ENCODE data around the gene POC1B.

POC1B gene

DNA sequence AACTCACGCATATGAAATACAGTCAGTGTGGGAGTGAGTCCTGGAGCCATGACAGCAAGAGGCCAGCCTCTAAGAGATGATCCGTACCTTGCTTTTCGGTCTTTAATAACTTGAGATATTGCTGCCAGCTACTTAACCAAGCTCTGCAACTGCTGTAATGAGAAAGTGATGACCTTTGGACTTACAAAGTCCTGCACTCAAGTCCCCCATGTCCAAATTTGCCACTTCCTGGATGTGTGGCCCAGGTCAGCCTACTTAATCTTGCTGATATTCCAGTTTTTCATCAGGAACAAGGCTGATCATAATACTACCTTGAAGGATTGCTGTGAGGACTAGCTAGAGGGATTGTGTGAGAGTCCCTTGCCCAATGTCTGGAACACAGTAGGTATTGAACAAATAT, 139.7 kb downstream of the POC1B start:
- no peak for DNase-seq (ENCODE audit: insufficient read length)
- TF ChIP-seq POLR2AphosphoS5 (IDR thresholded peaks at IDR 0.05; ENCODE audit: low read depth, low read length) (no peak), POLR2A (IDR thresholded peaks at IDR 0.05; ENCODE audit: low read depth, low read length) (no peak), TAF1 (IDR thresholded peaks at IDR 0.05; ENCODE audit: borderline replicate concordance, low read depth, low read length) (no peak)
- FAIRE-seq = no peak

DNA sequence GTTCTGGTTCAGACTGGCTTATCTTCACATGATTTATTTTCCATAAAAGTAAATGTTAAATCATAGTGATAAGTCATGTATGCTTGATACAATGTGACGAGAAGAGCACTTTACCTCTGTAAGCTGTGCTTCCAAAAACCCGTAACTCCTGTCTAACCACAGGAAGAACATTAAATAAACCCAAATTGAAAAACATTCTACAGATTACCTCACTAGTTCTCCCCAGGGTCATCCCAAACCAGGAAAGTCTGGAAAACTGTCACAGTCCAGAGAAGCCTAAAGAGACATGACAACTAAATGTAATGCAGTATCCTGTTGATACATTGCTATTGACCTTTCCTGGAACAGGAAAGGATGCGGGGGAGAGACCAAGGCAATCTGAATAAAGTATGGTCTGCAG, 141.0 kb downstream of the POC1B start:
- no peak for FAIRE-seq
- no peak for DNase-seq (ENCODE audit: insufficient read length)
- no peak for TF ChIP-seq POLR2A (IDR thresholded peaks at IDR 0.05; ENCODE audit: low read depth, low read length)
- TF ChIP-seq POLR2AphosphoS5 (IDR thresholded peaks at IDR 0.05; ENCODE audit: low read depth, low read length) = no peak
- TF ChIP-seq TAF1 (IDR thresholded peaks at IDR 0.05; ENCODE audit: borderline replicate concordance, low read depth, low read length) = no peak

DNA sequence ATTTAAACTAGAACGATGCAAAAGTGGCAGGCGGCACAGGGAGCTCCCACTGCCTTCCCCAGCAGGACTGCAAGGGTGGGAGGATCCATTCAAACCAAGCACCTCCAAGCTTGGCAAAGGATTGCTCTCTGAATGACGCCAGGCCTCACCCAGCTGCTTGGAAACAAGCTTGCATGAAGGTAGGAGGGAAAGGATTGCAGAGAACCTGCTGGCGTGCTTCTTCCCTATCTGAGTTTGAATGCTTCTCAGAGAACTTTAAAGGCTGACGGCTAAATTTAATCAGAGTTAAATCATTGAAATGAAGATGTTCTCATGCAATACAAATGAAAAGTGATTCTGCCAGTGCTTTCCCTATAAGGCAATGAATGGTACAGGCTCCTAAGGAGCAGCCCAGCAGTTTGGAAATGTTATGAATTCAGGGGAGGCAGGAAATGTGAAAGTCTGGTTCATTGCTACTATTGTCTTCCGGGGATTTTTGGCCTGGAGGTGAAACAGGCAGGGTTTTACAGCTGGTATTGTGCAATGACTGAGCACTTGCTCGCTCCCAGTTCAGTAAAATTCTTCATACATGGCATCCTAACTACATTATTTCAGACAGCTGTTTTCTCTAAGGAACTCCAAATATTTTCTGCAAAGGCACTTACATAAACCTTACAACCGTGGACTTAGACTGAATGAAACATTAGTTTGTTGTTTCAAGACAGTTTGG, 141.6 kb downstream of the POC1B start:
- no peak for TF ChIP-seq POLR2AphosphoS5 (IDR thresholded peaks at IDR 0.05; ENCODE audit: low read depth, low read length)
- no peak for TF ChIP-seq TAF1 (IDR thresholded peaks at IDR 0.05; ENCODE audit: borderline replicate concordance, low read depth, low read length)
- no peak for TF ChIP-seq POLR2A (IDR thresholded peaks at IDR 0.05; ENCODE audit: low read depth, low read length)
- FAIRE-seq (no peak), DNase-seq (ENCODE audit: insufficient read length) (no peak)

DNA sequence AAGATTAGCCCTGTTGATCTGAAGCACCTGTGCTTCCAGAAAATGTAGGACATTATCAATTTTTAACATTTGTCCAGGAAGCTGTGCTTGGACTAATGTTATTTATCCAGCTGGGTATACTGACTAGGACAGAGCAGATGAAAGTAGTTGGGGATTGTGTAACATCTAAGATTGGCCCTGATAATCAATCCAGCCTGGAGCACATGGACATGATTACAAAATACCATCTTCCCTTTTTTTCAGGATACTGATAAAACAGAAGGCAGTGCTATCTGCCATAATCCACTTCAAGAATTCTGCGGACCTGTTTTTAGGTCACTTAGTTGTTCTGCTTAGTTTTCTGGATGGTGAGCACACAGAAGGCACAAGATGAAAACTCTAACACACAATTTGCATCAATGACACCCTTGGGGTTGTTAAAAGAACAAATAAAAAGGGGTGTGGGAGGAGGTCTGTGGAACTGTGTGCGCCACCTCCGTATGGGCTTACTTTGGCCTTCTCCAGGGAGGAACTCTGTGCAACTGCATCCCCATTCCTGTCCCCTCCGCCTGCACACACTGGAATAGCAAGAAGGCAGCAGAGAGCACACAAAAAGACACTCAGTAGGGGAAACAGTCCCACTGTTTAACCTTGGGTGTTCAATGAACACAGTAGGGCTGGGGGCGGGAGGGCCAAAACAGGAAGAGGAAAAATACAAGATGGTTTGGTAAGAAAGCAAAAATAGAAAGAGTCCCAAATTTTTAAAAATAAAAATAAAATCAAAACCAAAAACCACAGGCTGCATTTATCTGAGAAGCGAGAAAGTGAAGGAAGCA, 142.4 kb downstream of the POC1B start:
- TF ChIP-seq POLR2AphosphoS5 (IDR thresholded peaks at IDR 0.05; ENCODE audit: low read depth, low read length) (no peak), TAF1 (IDR thresholded peaks at IDR 0.05; ENCODE audit: borderline replicate concordance, low read depth, low read length) (no peak), POLR2A (IDR thresholded peaks at IDR 0.05; ENCODE audit: low read depth, low read length) (no peak)
- DNase-seq (ENCODE audit: insufficient read length) (no peak), FAIRE-seq (no peak)

- no peak for DNase-seq (ENCODE audit: insufficient read length)
- TF ChIP-seq POLR2A (IDR thresholded peaks at IDR 0.05; ENCODE audit: low read depth, low read length) = no peak
- TF ChIP-seq TAF1 (IDR thresholded peaks at IDR 0.05; ENCODE audit: borderline replicate concordance, low read depth, low read length) = no peak
- no peak for TF ChIP-seq POLR2AphosphoS5 (IDR thresholded peaks at IDR 0.05; ENCODE audit: low read depth, low read length)
- FAIRE-seq = no peak
Measured at GRCh38 chr12:89382328-89382727, 143.5 kb downstream of the POC1B start.

DNA sequence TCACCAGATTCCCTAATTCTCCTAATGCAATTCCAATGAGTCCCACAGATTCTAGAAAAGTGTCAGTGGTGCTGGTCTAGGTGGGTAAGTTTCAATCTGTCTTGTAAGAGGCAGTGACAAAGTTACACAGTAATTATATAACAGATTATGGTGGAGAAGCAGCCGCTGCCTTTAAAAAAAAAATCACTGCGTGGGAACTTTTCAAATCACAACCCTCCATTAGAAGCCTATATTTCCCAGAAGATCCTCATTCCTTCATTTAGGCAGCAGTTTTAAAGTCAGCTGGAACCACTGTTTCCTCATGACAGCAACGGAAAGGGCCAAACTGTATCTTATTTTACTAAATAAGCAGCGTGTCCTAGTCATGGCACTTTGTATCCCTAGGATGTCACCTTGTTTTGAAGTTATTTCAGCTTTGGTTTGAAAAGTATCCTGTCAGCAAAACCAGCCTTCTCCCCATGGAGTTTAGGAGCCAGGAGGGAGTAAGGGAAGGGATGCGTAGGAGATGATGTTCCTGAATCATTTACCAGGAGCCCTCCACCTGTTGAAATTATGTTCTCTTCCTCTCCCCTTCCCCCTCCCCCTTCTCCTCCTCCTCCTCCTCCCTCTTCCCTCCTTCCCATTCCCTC, 145.9 kb downstream of the POC1B start:
- DNase-seq (ENCODE audit: insufficient read length) (no peak), FAIRE-seq (no peak)
- TF ChIP-seq POLR2AphosphoS5 (IDR thresholded peaks at IDR 0.05; ENCODE audit: low read depth, low read length) (no peak), POLR2A (IDR thresholded peaks at IDR 0.05; ENCODE audit: low read depth, low read length) (no peak), TAF1 (IDR thresholded peaks at IDR 0.05; ENCODE audit: borderline replicate concordance, low read depth, low read length) (no peak)

DNA sequence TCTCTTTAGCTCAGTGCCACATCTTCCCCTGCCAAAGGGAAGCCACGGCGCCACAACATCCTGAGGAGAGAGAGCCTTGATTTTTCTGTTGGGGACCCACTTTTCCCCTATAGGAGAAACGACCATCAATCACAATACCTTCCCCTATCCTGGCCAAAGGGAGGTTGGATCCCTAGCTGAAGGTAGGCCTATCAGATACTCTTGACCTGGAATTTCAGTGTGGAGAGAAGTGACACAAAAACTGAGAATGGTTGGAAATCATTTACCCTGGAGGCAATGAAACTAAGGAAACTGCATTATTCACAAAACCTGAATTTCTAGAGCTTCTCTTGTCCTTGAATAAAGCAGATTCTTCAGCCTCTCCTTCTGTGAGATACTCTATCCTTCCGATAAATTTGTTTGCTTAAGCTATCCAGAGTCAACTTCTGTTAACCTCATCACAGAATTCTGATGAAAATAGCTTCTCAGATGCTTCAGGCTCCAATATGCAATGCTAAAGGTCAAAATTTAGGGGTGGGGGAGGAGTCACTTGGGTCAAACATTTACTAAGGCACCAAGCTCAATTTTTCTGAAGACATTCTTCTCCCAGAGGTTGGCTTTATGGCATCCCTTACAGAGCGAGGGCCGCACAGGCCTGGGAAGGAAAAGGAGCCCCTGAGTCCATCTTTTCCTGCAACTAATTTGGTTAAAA, 146.6 kb downstream of the POC1B start:
- DNase-seq (ENCODE audit: insufficient read length) = no peak
- no peak for FAIRE-seq
- TF ChIP-seq TAF1 (IDR thresholded peaks at IDR 0.05; ENCODE audit: borderline replicate concordance, low read depth, low read length) (no peak), POLR2AphosphoS5 (IDR thresholded peaks at IDR 0.05; ENCODE audit: low read depth, low read length) (no peak), POLR2A (IDR thresholded peaks at IDR 0.05; ENCODE audit: low read depth, low read length) (no peak)

GRCh38 chr12:89376844-89377243, 149.0 kb downstream of the POC1B start:
- no peak for FAIRE-seq
- no peak for TF ChIP-seq TAF1 (IDR thresholded peaks at IDR 0.05; ENCODE audit: borderline replicate concordance, low read depth, low read length)
- TF ChIP-seq POLR2AphosphoS5 (IDR thresholded peaks at IDR 0.05; ENCODE audit: low read depth, low read length) = no peak
- TF ChIP-seq POLR2A (IDR thresholded peaks at IDR 0.05; ENCODE audit: low read depth, low read length) = no peak

DNA sequence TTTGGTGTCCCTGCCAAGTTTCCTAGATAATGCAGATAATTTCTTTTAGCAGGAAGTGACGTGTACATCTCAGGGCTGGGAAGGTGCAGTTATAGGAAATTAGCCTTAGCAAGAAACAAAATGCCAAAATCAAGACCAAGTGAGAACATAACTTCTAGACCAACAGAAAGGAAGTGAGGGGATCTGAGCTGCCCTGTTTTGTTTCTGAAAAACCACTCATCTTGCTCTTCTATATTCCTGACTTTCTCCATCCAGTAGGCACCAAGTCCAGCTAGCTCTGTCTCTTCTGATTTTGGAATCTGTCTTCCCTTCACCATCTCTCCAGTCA, 149.7 kb downstream of the POC1B start:
- no peak for FAIRE-seq
- TF ChIP-seq TAF1 (IDR thresholded peaks at IDR 0.05; ENCODE audit: borderline replicate concordance, low read depth, low read length) = no peak
- TF ChIP-seq POLR2A (IDR thresholded peaks at IDR 0.05; ENCODE audit: low read depth, low read length) = no peak
- no peak for TF ChIP-seq POLR2AphosphoS5 (IDR thresholded peaks at IDR 0.05; ENCODE audit: low read depth, low read length)
- no peak for DNase-seq (ENCODE audit: insufficient read length)

More at GRCh38 chr12:89376844-89377243, 149.0 kb downstream of the POC1B start:
- no peak for DNase-seq (ENCODE audit: insufficient read length)

- TF ChIP-seq POLR2A (IDR thresholded peaks at IDR 0.05; ENCODE audit: low read depth, low read length) (no peak), POLR2AphosphoS5 (IDR thresholded peaks at IDR 0.05; ENCODE audit: low read depth, low read length) (no peak), TAF1 (IDR thresholded peaks at IDR 0.05; ENCODE audit: borderline replicate concordance, low read depth, low read length) (no peak)
- DNase-seq (ENCODE audit: insufficient read length) (no peak), FAIRE-seq (no peak)
Measured at GRCh38 chr12:89373763-89374572, 151.9 kb downstream of the POC1B start.

All from GM12892 (cell line).